GM18907 (cell line): ENCODE results near the gene SCRN3.
"Not testable (repeated sequence)": the region's sequence is repeated elsewhere in the genome, so short reads cannot be mapped to it uniquely, and the experiment has no call there.

Source experiments
- ATAC-seq: cut with Tn5 transposase; IDR thresholded peaks from one replicate; pipeline ENCODE4 v1.9.1; 2021; ENCODE audit warnings: mild to moderate bottlenecking, moderate library complexity; ENCODE audit not compliant: unreplicated experiment

Gene SCRN3

GRCh38 chr2:174400853-174401252 lies 5.3 kb downstream of the SCRN3 start:
- no peak for ATAC-seq

DNA sequence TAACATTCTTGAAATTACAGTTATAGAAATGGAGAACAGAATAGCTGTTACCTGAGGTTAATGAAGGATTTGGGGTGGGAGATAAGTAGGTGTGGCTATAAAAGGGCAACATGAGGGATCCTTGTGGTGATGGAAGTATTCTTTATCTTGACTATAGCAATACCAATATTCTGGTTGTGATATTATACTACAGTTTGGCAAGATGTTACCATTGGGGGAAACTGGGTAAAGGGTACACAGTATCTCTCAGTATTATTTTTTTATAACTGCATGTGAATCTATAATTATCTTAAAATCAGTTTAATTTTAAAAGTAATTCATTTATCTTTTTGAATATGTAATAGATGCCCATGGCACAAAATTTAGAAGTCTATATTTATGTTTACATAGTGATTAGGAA lies 8.1 kb downstream of the SCRN3 start:
- no peak for ATAC-seq

- not testable (repeated sequence) for ATAC-seq
Measured at GRCh38 chr2:174410039-174410438, 14.5 kb downstream of the SCRN3 start.

GRCh38 chr2:174412256-174412655 lies 16.7 kb downstream of the SCRN3 start:
- no peak for ATAC-seq

GRCh38 chr2:174428214-174428613 lies 32.7 kb downstream of the SCRN3 start:
- ATAC-seq, result no peak

GRCh38 chr2:174430066-174430465 lies 34.5 kb downstream of the SCRN3 start:
- no peak for ATAC-seq

GRCh38 chr2:174431902-174432301 lies 36.4 kb downstream of the SCRN3 start:
- ATAC-seq, result no peak

DNA sequence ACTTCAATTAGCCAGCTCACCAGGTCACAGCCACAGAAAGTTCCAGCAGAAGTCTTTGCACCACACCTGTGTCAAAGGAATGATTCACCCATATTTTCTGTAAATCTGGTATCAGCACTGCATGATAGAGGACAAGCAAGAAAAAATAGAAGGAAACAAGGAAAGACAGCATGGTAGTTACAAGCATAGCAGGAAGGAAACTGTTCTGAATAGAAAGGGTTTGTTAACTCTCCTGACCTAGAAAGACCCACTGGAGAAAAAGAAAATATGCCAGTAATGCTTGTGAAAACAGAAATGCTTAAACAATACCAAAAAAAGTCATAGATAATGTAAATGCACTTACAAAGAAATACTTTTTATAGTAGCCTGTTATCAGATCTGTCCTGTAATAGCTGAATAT lies 40.8 kb downstream of the SCRN3 start:
- no peak for ATAC-seq

- ATAC-seq, result no peak
Measured at GRCh38 chr2:174438146-174438886, 42.8 kb downstream of the SCRN3 start.

DNA sequence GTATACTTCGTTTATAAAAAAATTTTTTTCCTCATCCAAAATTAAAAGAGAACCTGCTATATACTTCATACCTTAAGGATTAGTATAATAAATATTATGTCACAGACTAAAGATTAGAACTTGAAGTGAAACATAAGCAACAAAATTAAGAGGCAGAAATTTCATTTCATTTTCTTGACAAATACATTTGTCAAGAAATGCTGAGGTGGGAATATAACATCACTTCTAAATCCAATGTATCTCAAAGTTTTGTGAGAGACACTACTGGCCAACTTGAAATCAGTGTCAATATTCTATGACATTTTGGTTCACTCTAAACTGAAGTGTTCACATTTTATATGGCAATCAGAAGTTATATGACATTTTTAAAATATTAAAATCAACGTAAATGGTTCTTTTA lies 43.8 kb downstream of the SCRN3 start:
- no peak for ATAC-seq

GRCh38 chr2:174439950-174440349 lies 44.4 kb downstream of the SCRN3 start:
- no peak for ATAC-seq

- no peak for ATAC-seq
Measured at GRCh38 chr2:174442546-174443510, 47.3 kb downstream of the SCRN3 start.

GRCh38 chr2:174444761-174445160 lies 49.2 kb downstream of the SCRN3 start:
- ATAC-seq, result no peak

GRCh38 chr2:174445248-174445647 lies 49.7 kb downstream of the SCRN3 start:
- ATAC-seq, result no peak

GRCh38 chr2:174446531-174446930 lies 51.0 kb downstream of the SCRN3 start:
- no peak for ATAC-seq

GRCh38 chr2:174449033-174449432 lies 53.5 kb downstream of the SCRN3 start:
- no peak for ATAC-seq

DNA sequence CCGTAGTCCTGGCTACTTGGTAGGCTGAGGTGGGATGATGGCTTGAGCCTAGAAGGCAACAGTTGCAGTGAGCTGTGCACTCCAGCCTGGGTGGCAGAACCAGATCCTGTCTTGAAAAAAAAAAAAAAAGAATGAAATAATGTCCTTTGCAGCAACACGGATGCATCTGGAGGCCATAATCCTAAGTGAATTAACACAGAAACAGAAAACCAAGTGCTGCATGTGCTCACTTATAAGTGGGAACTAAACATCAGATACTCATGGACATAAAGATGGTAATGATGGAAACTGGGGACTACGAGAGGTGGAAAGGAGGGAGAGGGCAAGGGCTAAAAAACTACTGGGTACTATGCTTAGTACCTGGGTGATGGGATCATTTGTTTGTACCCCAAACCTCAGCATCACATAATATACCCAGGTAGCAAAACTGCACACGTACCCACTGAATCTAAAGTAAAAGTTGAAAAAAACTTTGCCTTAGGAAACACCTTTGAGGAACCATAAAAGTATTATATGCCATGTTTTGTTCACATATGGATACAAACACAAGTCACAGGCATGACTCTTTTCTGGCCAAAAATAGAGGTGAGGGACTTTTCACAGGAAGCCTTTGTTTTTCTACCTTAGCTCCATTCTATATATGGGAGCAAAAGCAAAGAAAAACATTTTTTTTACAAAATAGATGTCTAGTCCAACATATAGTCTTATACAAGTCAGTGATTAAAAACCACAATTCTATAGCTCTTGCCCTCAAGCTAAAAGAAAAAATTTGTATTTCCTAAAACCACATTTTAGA lies 54.7 kb downstream of the SCRN3 start:
- ATAC-seq, result no peak

DNA sequence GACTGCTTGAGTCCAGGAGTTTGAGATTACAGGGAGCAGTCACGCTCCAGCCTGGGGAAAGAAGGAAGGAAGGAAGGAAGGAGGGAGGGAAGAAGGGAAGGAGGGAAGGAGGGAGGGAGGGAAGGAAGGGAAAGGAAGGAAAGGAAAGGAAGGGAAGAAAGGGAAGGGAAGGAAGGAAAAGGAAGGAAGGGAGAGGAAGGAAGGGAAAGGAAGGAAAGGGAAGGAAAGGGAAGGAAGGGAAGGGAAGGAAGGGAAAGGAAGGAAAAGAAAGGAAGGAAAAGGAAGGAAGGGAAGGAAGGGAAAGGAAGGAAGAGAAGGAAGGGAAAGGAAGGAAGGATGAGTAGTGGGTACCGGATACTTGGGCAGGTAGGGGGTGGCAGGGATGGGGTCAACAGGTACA lies 59.0 kb downstream of the SCRN3 start:
- no peak for ATAC-seq

GRCh38 chr2:174461221-174461620 lies 65.7 kb downstream of the SCRN3 start:
- no peak for ATAC-seq

DNA sequence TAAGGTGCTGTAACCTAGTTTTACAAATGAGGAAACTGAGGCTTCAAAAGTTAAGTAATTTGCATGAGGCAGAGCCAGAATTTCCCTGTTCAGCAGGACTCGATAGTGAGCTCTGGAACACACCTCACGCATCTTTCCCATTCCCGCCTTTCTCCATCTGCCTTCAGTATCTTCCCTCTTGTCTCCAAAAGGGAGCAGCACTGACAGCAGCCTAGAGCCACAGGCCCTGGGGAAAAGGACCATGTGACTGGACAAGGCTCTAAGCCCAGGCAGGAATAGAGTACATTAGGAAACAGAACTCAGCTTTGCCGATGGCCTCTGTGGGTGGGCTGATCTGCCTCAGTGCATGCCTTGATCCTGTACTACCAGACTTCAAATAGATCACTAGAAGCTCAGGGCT lies 69.8 kb downstream of the SCRN3 start:
- ATAC-seq, result no peak

GRCh38 chr2:174473796-174474195 lies 78.3 kb downstream of the SCRN3 start:
- no peak for ATAC-seq
